GM23338 (cell line): ENCODE results near the gene STIL. TPM values are rescaled to one million over a fixed set of nuclear protein-coding genes. Genes with fewer than 3 reads are reported as not detected.

Experiments
- ATAC-seq: fragments of 200-7000 bp; cut with Tn5 transposase; 3 replicates; pipeline ENCODE4 v1.9.1; 2020
- DNase-seq: peaks from one replicate; pipeline ENCODE4 v3.0.0-alpha.2; 2015; ENCODE audit warnings: low spot score
- H2AFZ ChIP-seq: fragments of 200-600 bp; sonication (generic); 2 replicates; pipeline ENCODE4 v1.8.0; 2016; ENCODE audit warnings: antibody characterized with exemption, mild to moderate bottlenecking, moderate library complexity
- H3F3A ChIP-seq: fragments of 200-600 bp; sonication (generic); replicated peaks from 2 replicates; pipeline ENCODE4 v1.8.0; 2017; ENCODE audit warnings: antibody characterized with exemption, mixed run types, low read depth
- H3K27ac ChIP-seq: fragments of 200-600 bp; sonication (generic); 2 replicates; pipeline ENCODE4 v1.6.1; 2016; ENCODE audit warnings: low read depth
- H3K27me3 ChIP-seq: fragments of 200-600 bp; sonication (generic); 2 replicates; pipeline ENCODE4 v1.8.0; 2016; ENCODE audit warnings: mild to moderate bottlenecking, mixed run types, moderate library complexity; ENCODE audit not compliant: insufficient read depth
- H3K36me3 ChIP-seq: fragments of 200-600 bp; sonication (generic); 2 replicates; pipeline ENCODE4 v1.8.0; 2016; ENCODE audit warnings: mild to moderate bottlenecking; ENCODE audit not compliant: insufficient read depth
- H3K4me1 ChIP-seq: fragments of 200-600 bp; sonication (generic); 2 replicates; pipeline ENCODE4 v1.8.0; 2016; ENCODE audit warnings: mild to moderate bottlenecking, moderate library complexity; ENCODE audit not compliant: insufficient read depth
- H3K4me2 ChIP-seq: fragments of 200-600 bp; sonication (generic); 2 replicates; pipeline ENCODE4 v1.7.1; 2017; ENCODE audit warnings: mixed run types
- H3K4me3 ChIP-seq: fragments of 200-600 bp; sonication (generic); 2 replicates; pipeline ENCODE4 v1.6.1; 2016; ENCODE audit warnings: mixed run types
- H3K79me2 ChIP-seq: fragments of 200-600 bp; sonication (generic); replicated peaks from 2 replicates; pipeline ENCODE4 v1.8.0; 2017; ENCODE audit warnings: mild to moderate bottlenecking; ENCODE audit not compliant: insufficient read depth
- H3K9me2 ChIP-seq: fragments of 200-600 bp; sonication (generic); 2 replicates; pipeline ENCODE4 v1.8.0; 2017; ENCODE audit not compliant: insufficient read depth
- H4K20me1 ChIP-seq: fragments of 200-600 bp; sonication (generic); replicated peaks from 2 replicates; pipeline ENCODE4 v1.8.0; 2017; ENCODE audit warnings: mild to moderate bottlenecking; ENCODE audit not compliant: insufficient read depth
- H3K27ac Mint-ChIP-seq: 2 replicates; pipeline ENCODE4 v1.8.0; 2020; ENCODE audit warnings: inconsistent platforms, mild to moderate bottlenecking, moderate library complexity, mixed read lengths
- H3K27me3 Mint-ChIP-seq: 3 replicates; pipeline ENCODE4 v1.8.0; 2022; ENCODE audit warnings: low read depth, mild to moderate bottlenecking, moderate library complexity, mixed read lengths, inconsistent platforms; ENCODE audit not compliant: insufficient read depth, poor library complexity
- H3K36me3 Mint-ChIP-seq: 3 replicates; pipeline ENCODE4 v1.8.0; 2021; ENCODE audit warnings: low read depth, mild to moderate bottlenecking, inconsistent platforms, moderate library complexity, mixed read lengths
- H3K4me1 Mint-ChIP-seq: 3 replicates; pipeline ENCODE4 v1.8.0; 2020; ENCODE audit warnings: mild to moderate bottlenecking, inconsistent platforms, mixed read lengths
- H3K4me3 Mint-ChIP-seq: 3 replicates; pipeline ENCODE4 v1.8.0; 2021; ENCODE audit warnings: moderate library complexity, mild to moderate bottlenecking, inconsistent platforms, mixed read lengths
- H3K9me3 Mint-ChIP-seq: 3 replicates; pipeline ENCODE4 v1.8.0; 2020; ENCODE audit warnings: moderate library complexity, mild to moderate bottlenecking, inconsistent platforms, mixed read lengths
- CREB1 ChIP-seq: fragments of 250-450 bp; sonication (Bioruptor Pico); IDR thresholded peaks from 2 replicates; pipeline ENCODE4 v1.5.0; 2020; ENCODE audit warnings: low read depth, mild to moderate bottlenecking, moderate library complexity
- EZH2 ChIP-seq: fragments of 200-600 bp; sonication (generic); IDR thresholded peaks from one replicate; pipeline ENCODE4 v1.8.0; 2017; ENCODE audit warnings: antibody characterized with exemption, mild to moderate bottlenecking, low read depth; ENCODE audit not compliant: unreplicated experiment
- EZH2phosphoT487 ChIP-seq: fragments of 200-600 bp; sonication (generic); IDR thresholded peaks from one replicate; pipeline ENCODE4 v1.8.1; 2018; ENCODE audit warnings: antibody characterized with exemption; ENCODE audit not compliant: unreplicated experiment
- JUNB ChIP-seq: IDR thresholded peaks from one replicate; pipeline ENCODE4 v1.6.1; 2016; ENCODE audit warnings: antibody characterized with exemption; ENCODE audit not compliant: unreplicated experiment
- NANOG ChIP-seq: IDR thresholded peaks from 2 replicates; pipeline ENCODE4 v1.6.1; 2016; ENCODE audit warnings: antibody characterized with exemption, borderline replicate concordance
- POLR2AphosphoS5 ChIP-seq: IDR thresholded peaks from 2 replicates; pipeline ENCODE4 v1.6.1; 2016; ENCODE audit warnings: antibody characterized with exemption, low read depth
- STAT1 ChIP-seq: IDR thresholded peaks from one replicate; pipeline ENCODE4 v1.6.1; 2016; ENCODE audit warnings: antibody characterized with exemption; ENCODE audit not compliant: unreplicated experiment
- ZNF114 ChIP-seq: fragments of 250-450 bp; sonication (Bioruptor Pico); IDR thresholded peaks from 2 replicates; pipeline ENCODE4 v1.5.0; 2020; ENCODE audit warnings: mild to moderate bottlenecking, moderate library complexity
- ZNF331 ChIP-seq: fragments of 250-450 bp; sonication (Bioruptor Pico); IDR thresholded peaks from 2 replicates; pipeline ENCODE4 v1.5.0; 2020; ENCODE audit warnings: low read depth, mild to moderate bottlenecking, moderate library complexity
- polyA plus RNA-seq: library from polyadenylated mRNA; unstranded; fragments of >200 nt; fragmentation: Nextera tagmentation; extraction: Ambion mirVana; gene quantifications from 2 replicates; pipeline ENCODE4 v1.2.1, GENCODE V29; 2016
- total RNA-seq: library from RNA; depleted of rRNA; stranded (reverse); fragments of >200 nt; shearing (Covaris generic); gene quantifications from 2 replicates; pipeline ENCODE4 v1.2.3, GENCODE V29; 2014
- TF ChIP-seq, protein P1 (sequence below): IDR thresholded peaks from 2 replicates; pipeline ENCODE4 v1.6.1; 2016; ENCODE audit warnings: antibody characterized with exemption
- TF ChIP-seq, protein P2 (sequence below): fragments of 250-450 bp; sonication (Bioruptor Pico); IDR thresholded peaks from 2 replicates; pipeline ENCODE4 v1.5.0; 2020; ENCODE audit warnings: mild to moderate bottlenecking, moderate library complexity
- TF ChIP-seq, protein P3 (sequence below), 2 experiments: fragments of 200-600 bp in 1 of 2; sonication (generic) in 1 of 2; conservative IDR thresholded peaks; 2 replicates each; pipeline versions ENCODE4 v1.5.1 to v1.6.1; 2016 to 2017; ENCODE audit warnings: antibody characterized with exemption in 2 of 2, low read depth in 2 of 2, mild to moderate bottlenecking in 2 of 2, moderate library complexity in 1 of 2
- TF ChIP-seq, protein P4 (sequence below): IDR thresholded peaks from one replicate; pipeline ENCODE4 v1.6.1; 2018; ENCODE audit warnings: antibody characterized with exemption; ENCODE audit not compliant: unreplicated experiment

Gene STIL
- total and polyA plus RNA-seq, 2 experiments from 2014 or later = 15.6 to 38.2 TPM

DNA sequence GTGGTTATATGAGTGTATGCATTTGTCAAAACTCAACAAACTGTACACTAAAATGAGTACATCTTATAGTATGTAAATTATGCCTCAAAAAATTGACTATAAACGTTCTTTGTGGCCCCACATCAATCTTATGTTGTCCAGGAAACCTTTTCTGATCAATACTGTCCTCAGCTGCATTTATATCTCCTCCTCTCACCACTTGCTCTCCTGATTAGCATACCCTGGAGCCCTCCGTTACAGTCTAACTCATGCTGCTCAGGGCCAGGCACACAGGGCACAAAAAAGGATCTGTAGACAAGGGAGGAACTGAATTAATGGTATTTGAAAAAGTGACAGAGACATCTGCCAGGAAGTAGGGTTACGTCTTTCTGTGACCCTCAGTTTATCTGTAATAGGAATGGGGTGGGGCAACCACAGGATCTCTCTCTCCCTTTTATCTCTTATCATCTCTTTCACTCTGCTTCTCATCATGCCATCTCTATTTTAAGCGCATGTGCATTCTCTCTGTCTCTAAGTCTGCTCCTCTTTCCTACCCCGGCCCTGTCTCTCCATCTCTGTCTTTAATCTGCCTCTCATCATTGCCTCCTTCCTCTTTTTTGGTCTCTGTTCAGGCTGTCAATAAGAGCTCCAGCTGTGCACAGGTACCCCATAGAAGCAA is 74.9 kb downstream of the STIL start:
- Mint-ChIP-seq H3K27ac (no peak overlapping the region), H3K36me3 (no peaks in the 10 kb centered on the region), H3K4me1 (peaks cover 22% of the 10 kb centered on the region), H3K4me3 (no peak overlapping the region), H3K9me3 (no peaks in the 10 kb centered on the region), H3K27me3 (peaks cover 31% of the 10 kb centered on the region)
- no peaks in the 10 kb centered on the region for H3K36me3 ChIP-seq
- H3K4me2 ChIP-seq = no peak overlapping the region
- peaks cover 12% of the 10 kb centered on the region for H3K4me1 ChIP-seq
- peaks cover 73% of the 10 kb centered on the region for H3K27me3 ChIP-seq
- H3K9me2 ChIP-seq = no peaks in the 10 kb centered on the region
- H3F3A ChIP-seq = 0 out of 2 replicates have a peak, but pooled peaks cover 3% of the 10 kb centered on the region
- DNase-seq (no peak), ATAC-seq (no peak)
- H2AFZ ChIP-seq = no peak overlapping the region
- TF ChIP-seq ZNF331 = no peak
- TF ChIP-seq ZNF114 (CRISPR knock-in tag) = no peak
- TF ChIP-seq CREB1 (CRISPR knock-in tag) = no peak
- no peak for TF ChIP-seq STAT1
- no peak for TF ChIP-seq JUNB
- TF ChIP-seq POLR2AphosphoS5 = no peak
- TF ChIP-seq, protein P1, sequence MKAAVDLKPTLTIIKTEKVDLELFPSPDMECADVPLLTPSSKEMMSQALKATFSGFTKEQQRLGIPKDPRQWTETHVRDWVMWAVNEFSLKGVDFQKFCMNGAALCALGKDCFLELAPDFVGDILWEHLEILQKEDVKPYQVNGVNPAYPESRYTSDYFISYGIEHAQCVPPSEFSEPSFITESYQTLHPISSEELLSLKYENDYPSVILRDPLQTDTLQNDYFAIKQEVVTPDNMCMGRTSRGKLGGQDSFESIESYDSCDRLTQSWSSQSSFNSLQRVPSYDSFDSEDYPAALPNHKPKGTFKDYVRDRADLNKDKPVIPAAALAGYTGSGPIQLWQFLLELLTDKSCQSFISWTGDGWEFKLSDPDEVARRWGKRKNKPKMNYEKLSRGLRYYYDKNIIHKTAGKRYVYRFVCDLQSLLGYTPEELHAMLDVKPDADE = no peak
- no peak for TF ChIP-seq EZH2
- TF ChIP-seq, protein P2, sequence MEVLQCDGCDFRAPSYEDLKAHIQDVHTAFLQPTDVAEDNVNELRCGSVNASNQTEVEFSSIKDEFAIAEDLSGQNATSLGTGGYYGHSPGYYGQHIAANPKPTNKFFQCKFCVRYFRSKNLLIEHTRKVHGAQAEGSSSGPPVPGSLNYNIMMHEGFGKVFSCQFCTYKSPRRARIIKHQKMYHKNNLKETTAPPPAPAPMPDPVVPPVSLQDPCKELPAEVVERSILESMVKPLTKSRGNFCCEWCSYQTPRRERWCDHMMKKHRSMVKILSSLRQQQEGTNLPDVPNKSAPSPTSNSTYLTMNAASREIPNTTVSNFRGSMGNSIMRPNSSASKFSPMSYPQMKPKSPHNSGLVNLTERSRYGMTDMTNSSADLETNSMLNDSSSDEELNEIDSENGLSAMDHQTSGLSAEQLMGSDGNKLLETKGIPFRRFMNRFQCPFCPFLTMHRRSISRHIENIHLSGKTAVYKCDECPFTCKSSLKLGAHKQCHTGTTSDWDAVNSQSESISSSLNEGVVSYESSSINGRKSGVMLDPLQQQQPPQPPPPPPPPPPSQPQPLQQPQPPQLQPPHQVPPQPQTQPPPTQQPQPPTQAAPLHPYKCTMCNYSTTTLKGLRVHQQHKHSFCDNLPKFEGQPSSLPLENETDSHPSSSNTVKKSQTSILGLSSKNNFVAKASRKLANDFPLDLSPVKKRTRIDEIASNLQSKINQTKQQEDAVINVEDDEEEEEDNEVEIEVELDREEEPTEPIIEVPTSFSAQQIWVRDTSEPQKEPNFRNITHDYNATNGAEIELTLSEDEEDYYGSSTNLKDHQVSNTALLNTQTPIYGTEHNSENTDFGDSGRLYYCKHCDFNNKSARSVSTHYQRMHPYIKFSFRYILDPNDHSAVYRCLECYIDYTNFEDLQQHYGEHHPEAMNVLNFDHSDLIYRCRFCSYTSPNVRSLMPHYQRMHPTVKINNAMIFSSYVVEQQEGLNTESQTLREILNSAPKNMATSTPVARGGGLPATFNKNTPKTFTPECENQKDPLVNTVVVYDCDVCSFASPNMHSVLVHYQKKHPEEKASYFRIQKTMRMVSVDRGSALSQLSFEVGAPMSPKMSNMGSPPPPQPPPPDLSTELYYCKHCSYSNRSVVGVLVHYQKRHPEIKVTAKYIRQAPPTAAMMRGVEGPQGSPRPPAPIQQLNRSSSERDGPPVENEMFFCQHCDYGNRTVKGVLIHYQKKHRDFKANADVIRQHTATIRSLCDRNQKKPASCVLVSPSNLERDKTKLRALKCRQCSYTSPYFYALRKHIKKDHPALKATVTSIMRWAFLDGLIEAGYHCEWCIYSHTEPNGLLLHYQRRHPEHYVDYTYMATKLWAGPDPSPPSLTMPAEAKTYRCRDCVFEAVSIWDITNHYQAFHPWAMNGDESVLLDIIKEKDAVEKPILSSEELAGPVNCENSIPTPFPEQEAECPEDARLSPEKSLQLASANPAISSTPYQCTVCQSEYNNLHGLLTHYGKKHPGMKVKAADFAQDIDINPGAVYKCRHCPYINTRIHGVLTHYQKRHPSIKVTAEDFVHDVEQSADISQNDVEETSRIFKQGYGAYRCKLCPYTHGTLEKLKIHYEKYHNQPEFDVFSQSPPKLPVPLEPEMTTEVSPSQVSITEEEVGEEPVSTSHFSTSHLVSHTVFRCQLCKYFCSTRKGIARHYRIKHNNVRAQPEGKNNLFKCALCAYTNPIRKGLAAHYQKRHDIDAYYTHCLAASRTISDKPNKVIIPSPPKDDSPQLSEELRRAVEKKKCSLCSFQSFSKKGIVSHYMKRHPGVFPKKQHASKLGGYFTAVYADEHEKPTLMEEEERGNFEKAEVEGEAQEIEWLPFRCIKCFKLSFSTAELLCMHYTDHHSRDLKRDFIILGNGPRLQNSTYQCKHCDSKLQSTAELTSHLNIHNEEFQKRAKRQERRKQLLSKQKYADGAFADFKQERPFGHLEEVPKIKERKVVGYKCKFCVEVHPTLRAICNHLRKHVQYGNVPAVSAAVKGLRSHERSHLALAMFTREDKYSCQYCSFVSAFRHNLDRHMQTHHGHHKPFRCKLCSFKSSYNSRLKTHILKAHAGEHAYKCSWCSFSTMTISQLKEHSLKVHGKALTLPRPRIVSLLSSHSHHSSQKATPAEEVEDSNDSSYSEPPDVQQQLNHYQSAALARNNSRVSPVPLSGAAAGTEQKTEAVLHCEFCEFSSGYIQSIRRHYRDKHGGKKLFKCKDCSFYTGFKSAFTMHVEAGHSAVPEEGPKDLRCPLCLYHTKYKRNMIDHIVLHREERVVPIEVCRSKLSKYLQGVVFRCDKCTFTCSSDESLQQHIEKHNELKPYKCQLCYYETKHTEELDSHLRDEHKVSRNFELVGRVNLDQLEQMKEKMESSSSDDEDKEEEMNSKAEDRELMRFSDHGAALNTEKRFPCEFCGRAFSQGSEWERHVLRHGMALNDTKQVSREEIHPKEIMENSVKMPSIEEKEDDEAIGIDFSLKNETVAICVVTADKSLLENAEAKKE (CRISPR knock-in tag) = no peak
- TF ChIP-seq, protein P3, sequence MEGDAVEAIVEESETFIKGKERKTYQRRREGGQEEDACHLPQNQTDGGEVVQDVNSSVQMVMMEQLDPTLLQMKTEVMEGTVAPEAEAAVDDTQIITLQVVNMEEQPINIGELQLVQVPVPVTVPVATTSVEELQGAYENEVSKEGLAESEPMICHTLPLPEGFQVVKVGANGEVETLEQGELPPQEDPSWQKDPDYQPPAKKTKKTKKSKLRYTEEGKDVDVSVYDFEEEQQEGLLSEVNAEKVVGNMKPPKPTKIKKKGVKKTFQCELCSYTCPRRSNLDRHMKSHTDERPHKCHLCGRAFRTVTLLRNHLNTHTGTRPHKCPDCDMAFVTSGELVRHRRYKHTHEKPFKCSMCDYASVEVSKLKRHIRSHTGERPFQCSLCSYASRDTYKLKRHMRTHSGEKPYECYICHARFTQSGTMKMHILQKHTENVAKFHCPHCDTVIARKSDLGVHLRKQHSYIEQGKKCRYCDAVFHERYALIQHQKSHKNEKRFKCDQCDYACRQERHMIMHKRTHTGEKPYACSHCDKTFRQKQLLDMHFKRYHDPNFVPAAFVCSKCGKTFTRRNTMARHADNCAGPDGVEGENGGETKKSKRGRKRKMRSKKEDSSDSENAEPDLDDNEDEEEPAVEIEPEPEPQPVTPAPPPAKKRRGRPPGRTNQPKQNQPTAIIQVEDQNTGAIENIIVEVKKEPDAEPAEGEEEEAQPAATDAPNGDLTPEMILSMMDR (conservative IDR thresholded peaks at IDR 0.05; ENCODE audit: low read depth in 2 of 2) = no peak
- TF ChIP-seq NANOG = no peak
- TF ChIP-seq, protein P4, sequence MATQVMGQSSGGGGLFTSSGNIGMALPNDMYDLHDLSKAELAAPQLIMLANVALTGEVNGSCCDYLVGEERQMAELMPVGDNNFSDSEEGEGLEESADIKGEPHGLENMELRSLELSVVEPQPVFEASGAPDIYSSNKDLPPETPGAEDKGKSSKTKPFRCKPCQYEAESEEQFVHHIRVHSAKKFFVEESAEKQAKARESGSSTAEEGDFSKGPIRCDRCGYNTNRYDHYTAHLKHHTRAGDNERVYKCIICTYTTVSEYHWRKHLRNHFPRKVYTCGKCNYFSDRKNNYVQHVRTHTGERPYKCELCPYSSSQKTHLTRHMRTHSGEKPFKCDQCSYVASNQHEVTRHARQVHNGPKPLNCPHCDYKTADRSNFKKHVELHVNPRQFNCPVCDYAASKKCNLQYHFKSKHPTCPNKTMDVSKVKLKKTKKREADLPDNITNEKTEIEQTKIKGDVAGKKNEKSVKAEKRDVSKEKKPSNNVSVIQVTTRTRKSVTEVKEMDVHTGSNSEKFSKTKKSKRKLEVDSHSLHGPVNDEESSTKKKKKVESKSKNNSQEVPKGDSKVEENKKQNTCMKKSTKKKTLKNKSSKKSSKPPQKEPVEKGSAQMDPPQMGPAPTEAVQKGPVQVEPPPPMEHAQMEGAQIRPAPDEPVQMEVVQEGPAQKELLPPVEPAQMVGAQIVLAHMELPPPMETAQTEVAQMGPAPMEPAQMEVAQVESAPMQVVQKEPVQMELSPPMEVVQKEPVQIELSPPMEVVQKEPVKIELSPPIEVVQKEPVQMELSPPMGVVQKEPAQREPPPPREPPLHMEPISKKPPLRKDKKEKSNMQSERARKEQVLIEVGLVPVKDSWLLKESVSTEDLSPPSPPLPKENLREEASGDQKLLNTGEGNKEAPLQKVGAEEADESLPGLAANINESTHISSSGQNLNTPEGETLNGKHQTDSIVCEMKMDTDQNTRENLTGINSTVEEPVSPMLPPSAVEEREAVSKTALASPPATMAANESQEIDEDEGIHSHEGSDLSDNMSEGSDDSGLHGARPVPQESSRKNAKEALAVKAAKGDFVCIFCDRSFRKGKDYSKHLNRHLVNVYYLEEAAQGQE = no peak
- no peak for TF ChIP-seq EZH2phosphoT487
- no peaks in the 10 kb centered on the region for H3K79me2 ChIP-seq
- no peak overlapping the region for H3K27ac ChIP-seq
- peaks cover 6% of the 10 kb centered on the region; the same call in 1 of the 2 replicates for H4K20me1 ChIP-seq
- H3K4me3 ChIP-seq = no peak overlapping the region
